ENCODE results near the gene MRPS17.

GRCh38 chr7:55969391-55969790 is 17.7 kb downstream of the MRPS17 start:
- TF ChIP-seq CTCF (IDR thresholded peaks at IDR 0.05) (no peak), POLR2A (IDR thresholded peaks at IDR 0.05) (no peak)

Measured in upper lobe of left lung (tissue), 4 donors.